Inferior parietal cortex (tissue), 1 donor: ENCODE results near the gene TRIM29.

Experiments used
- DNase-seq: peaks from one replicate; pipeline ENCODE4 v3.0.0-alpha.2; 2016; ENCODE audit errors: extremely low spot score

The TRIM29 gene

DNA sequence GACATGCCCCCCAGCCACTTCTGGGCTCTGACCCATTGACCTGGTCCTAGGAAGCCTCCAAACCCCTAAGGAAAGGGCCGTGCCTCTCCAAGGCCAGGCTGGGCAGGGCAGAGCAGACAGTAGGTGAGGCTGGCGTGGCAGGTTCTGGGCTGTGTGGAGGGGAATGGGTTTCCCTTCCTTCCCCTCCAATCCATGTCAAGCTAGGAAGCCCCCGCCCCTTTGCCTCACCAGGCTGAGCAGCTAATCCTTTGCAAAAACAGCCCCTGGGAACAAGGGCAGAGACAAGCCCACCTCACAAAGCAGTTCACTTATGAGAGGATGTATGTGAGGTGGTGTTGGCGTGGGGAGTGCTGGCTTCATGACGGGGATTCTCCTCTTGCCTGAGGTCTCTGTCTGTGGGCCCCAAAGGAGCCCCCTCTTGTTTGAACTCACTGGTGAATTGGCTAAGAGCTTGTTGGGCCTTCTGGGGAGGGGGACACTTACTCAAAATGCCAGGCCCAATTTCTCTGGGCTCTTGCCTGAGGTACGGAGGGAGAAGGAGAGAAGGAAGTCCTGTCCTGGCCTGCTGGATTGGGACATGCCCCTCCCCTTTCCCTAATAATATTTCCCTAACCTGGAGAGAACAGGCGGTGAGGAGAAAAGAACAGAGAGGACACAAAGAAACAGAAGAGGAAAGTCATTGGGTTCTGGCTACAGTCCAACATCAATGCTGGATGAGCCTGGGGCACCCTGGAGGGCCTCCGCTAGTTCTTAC is 1.6 kb upstream of the TRIM29 start:
- no peak for DNase-seq

DNA sequence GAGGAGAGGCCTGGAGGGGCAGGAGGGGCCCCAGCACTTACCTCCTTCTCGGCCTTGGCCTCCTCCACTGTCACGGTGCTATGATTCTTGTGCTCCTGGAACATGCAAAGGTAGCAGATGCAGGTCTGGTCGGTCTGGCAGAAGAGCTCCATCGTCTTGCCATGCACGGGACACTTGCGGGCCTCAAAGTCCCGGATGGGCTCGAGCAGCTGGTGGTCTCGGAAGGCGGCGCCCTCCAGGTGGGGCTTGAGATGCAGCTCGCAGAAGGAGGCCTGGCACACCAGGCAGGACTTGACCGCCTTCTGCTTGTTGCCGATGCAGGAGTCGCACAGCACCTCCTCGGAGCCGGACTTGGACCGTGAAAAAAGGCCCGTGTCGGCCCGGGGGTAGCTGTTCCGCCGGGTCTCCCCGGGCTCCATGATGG is 714 bp downstream of the TRIM29 start:
- DNase-seq, result no peak

DNA sequence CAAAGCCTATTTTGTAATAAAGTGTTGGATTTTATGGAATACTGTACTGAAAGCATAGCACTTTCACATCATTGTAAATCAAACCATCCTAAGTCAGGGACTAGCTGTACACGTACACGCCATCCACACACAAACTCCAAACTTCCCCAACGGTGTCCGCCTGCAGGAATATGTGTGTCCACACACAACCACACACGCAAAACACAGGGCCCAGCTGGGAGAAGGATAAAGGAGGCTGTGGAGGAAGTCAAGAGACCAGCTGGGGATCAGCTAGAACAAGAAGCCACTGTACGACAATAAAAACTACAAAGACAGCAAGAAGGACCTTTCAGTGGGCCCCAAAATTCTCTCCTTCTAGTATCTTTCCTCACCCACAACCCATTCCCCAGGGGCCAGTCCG is 1.6 kb downstream of the TRIM29 start:
- DNase-seq, result no peak

DNA sequence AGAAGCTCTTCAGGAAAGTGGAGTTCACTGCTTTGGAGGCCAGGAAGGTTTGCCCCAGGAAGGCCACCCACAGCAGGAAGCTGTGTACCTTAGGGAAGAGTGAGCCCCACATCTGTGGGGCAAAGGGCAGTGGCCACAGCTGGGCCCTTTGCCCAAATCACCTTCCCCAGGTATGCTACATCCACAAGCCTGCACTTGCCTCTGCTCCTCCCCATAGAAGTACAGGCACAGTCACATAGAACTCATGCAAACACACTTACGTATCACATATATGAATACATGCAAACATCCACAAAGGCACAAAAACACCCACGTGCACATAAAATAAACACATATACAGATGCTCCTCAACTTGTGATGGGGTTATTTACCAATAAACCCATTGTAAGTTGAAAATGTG is 2.1 kb downstream of the TRIM29 start:
- no peak for DNase-seq

DNA sequence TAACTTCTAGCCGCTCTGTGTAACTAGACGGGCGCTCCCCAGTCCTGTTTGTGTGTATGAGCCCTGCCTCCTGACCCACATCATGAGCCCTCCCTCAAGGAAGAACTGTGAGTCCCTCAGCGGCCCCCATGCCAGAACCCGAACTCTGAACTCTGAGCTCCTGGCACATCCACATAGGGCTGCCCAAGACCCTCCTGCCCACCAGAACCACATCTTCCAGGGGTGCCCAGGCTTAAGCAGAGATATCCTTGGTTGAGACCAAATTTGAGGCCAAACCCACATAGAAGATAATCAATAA is 3.0 kb downstream of the TRIM29 start:
- no peak for DNase-seq

DNA sequence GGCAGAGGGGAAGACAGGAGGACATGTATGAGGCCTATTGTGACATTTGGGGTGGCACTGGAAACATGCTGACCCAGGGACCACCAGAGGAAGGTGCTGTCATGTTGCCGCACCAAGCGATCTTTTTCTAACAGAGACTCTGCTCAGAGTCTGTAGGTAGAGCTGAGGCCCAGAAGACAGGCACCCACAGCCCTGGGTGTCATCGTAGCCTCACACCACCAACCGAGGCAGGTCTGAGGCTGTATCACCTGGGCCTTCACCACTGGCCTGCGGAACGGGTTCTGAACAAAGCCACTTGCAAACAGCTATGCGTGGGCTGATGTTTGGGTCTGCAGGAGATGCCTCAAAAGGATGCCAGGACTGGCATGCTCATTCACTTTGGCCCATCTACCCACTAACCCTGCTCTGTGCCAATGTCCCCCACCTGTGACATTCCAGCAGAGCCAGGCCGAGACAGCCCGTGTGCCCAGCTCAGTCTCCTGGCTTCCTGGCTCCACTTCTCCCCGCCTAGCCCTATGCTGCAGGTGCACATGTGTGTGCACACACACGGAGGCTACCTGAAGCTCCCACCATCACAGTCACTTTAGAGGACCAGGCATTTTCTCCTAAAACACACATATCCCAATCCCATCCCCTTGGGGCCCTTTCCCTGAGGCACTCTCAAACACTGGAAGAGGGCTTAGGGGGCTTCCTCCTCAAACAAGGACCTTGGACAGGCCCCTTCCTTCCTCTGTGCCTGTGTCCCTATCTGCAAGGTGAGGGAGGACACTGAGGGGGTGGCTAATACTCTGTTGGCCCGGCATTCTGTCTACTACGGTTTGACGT is 3.6 kb downstream of the TRIM29 start:
- DNase-seq, result no peak

DNA sequence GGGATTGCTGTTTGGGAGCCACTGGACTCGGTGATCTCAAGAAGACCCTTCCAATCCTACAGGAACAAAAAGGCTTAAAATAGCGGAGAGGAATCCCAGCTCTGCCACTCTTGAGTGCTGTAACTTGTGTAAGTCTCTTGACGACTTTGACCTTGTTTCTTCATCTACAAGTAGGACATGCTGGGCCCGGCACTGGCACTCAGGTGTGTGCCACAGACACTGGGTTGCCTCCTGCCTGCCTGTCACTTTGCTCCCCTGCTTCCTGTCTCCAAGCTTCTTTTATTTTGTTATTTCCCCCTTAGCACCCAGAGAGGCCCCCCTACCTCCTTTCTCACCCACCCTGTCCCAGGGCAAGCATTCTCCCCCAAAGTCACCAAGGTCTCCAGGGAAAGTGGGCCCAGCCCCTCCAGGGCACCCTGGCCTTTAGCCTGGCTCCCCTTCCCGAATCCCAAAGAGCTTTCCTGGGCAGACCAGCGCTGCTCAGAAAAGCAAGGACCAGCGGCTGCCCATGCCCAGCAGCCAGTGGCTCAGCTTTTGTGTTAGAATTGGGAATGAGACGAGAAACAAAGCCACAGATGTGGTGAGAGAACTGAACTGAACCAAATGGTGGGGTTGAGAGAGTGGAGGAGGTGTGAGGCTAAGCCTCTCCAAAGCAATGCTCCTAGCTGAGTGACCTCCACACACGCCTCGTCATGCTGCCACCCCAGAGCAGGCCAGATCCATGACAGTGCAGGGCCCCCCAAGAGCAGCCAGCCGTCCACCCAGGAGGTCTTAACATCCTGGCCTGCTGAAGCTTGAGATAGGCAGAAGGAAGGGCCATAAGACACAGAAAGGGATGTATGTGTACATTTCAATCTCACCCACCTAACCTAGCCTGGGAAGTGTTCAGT is 4.5 kb downstream of the TRIM29 start:
- DNase-seq, result no peak

DNA sequence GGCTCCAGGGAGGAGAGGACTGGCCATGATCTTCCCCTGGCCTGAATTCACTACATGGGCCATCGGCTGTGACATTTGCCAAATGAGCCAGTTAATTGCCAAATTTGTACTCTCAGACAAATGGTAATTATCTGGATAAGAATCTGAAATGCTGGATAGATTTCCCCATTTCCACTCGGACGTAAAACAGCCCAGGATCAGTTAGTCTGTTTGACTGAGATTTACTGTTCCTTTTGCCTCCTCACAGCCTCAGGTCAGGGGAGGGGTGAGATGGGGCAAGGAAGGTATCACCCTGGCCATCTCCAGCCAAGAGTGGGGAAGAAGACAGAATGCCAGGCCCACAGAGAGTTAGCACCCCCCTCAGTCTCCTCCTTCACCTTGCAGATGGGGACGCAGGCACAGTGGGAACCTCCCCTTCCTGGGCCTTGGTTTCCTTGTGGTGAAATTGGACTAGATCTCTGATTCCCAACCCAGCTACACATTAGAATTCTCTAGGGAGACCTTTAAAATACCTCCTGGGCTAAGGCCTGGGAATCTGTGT is 5.2 kb downstream of the TRIM29 start:
- DNase-seq, result no peak

DNA sequence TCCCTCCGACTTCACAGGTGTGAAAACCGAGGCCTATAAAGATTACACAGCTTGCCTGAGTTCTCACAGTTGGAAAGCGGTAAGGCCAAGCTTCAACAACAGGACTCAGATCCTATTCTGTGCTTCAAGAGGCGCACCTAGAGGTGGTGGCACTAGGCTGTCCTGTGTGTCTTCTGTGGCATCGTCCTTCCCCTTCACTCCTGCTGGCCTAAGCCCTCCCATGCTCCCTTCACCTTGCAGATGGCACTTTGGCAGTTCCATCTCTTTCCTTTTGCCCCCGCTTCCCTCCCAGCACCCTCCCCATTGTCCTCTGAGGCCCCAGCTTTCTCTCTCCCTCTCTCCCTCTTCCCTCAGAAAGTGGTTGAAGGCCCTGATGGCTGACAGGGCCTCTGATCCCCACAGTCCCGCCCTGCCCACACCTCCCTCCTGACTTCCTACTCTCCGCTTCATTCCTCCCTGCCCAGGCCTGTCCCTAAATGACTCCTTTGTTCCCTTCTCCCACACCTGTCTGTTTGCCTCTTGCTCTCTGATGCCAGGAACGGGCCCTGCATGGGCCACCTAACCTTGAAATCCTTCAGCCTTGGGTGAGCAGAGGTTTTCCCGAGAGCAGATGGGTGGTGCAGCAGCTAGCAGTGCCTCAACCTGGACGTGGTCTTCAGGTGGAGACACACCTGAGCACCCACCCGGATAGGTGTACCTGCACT is 5.8 kb downstream of the TRIM29 start:
- no peak for DNase-seq

DNA sequence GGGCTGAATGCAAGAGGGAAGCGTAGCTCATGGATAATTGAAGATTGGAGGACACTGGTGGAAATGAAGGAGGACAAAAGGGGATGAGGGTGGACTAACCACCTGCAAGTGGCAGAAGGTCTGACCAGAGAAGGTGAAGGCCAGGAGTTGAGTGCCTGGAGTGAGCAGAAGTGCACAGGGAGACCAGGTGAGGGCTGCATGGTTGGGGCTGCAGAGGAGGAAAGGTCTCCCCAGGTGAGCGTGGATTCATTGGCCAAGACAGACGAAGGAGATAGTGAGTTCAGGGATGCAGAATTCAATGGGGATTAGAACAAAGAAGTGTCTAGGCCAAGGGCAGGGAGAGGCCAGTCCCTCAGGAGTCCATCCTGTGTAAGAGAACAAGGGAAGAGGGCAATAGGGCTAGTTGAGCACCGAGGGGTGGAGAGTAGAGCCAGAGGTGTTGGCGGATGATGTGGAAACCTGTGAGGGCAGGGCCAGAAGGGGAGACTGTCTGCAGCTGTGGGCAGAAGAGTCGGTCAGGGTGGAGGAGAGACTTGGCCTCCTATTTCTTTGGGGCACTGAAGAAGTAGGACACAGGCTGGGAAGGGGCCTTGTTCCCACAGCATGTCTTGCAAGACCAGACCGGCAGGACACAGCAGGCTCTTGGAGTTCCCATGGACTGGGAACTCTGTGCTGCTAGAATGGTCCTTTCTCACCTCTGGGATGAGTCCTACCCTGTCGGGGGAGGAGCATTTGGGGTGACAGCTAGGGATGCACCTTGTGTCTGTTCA is 6.7 kb downstream of the TRIM29 start:
- no peak for DNase-seq

DNA sequence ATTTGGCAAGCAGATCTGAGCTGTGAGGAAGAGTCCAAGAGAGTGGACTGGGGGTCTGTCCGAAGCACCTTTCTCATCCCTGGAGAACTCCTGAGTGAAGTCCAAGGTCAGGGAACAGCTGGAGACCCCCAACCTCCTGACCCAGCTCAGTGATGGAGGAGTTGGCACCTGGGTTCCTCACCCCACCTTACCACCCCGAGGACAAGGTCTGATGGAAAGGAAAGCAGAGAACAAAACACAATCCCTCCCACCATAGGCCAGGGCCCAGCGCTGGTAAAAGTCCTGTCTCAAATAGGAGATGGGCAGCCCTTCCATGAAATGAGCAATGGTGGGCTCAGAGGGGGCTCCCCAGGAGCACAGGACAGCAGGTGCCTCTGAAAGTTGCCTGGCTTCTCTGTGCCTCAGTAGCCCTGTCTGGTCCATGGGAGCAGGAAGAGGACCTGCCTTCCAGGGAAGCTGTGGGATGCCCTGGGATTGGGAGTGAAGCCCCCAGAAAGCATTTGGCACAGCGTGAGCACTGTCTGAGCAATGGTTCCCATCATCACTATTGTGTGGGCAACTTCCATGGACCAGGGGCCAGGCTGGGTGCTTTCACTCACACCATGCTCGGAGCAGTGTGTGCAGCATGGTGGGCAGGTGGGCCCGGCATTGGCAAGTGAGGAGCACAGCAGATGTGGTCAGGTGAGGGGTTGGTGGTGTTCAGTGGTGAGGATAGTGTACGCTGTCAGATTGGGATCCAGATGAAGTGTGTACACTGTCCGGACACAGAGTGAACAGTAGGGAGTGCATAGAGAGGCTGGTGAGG is 7.5 kb downstream of the TRIM29 start:
- DNase-seq, result no peak

DNA sequence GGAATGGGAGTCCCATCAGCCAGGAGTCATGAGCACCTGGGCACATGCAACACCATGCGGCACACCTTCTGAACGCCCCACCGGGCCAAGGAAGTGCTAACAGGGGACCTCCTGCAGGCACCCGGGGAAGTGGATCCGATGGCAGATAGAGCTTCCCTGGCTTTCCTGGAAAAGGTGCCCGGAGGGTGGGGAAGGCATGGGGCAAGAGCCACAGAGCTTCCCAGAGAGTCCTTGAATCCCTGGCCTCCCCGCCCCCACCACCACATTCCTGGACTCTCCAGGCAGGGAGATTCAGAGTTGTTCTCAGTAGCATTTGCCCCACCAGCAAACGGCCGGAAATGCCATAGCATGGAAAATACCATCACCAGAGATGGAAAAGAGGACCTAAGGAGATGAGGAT is 8.3 kb downstream of the TRIM29 start:
- DNase-seq, result no peak

DNA sequence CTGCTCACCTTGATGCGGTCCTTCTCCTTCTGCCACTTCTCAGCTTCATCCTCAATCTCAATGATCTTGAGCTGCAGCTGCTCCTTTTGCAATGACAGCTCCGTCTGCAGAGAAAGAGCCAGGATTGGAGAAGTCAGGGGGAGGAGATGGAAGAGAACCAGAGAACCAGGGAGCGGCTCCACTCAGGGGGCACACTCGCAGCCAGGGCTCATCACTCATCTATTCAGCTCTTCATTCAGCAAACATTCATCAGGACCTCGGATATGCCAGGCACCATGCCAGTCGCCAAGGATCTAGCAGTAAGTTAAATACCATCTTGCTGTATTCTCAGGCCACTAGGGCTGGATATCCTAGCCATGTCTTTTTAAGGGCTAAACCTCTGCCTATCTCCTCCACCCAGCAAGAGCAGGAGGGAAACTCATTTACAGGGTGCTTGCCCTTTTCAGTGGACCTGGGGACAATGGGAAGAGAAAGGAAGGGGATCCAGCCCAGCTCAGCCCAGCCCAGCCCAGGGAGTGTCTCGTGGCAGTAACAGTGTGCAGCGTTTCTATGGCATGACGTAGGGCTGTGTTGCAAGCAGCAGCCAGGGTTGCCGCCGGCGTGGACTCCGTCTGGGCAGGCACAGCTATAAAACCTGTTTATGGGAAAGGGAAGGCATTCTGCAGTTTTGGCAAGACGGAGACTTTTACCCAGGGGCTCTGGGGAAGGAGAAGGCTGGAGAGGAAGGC is 9.4 kb downstream of the TRIM29 start:
- DNase-seq, result no peak

DNA sequence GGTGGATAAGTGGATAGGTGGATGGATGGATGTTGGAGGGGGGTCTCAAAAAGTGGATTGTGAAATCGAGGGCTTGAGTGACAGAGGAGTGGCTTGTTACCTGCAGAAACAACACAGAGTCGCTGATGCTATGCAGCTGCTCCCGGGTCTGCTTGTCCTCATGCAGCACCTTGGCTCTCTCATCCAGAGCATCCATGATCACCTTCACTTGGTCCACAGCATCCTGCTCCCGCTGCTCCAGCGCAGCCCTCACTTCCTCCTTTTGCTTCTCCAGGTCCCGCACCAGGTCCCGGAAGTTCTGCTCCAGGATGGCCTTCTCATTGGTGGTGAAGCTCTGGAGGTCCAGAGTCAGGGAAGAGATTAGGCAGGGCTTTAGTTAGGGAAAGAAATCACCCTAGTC is 10.7 kb downstream of the TRIM29 start:
- DNase-seq, result no peak

DNA sequence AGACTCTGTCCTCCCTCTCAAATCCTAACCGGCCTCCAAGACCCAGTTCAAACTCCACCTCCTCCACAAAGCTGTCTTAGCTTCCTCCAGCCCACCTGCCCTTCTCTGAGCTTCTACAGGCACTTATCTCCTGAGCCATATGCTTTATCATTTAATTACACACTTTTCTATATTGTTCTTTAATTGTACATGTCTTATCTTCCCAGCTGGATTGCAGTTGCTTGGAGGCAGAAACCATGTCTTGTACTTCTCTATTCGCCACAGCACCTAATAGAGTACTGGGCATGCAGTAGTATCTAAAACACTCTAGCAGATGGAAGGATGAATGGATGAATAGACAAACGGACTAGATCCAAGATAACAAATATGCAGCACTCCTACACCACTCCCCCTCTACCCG is 11.3 kb downstream of the TRIM29 start:
- DNase-seq, result no peak

DNA sequence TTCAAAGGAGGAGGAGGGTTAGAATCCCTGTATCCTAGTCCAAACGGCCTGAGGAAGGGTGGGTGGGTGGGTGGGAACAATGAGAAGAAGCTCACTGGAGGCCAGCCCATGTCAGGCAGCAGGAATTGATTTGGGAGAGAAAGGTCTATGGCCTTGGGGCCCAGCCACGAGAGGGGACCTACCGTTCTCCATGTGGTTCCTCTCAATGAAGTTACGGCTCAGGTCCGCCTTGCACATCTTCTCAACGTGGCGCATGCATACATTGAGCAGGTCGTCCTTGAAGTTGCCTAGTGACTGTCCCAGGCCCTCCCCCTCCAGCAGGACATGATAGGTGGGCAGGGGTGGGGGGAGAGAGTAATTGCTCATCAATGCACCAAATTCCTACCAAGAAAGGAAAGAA is 12.4 kb downstream of the TRIM29 start:
- DNase-seq, result no peak

DNA sequence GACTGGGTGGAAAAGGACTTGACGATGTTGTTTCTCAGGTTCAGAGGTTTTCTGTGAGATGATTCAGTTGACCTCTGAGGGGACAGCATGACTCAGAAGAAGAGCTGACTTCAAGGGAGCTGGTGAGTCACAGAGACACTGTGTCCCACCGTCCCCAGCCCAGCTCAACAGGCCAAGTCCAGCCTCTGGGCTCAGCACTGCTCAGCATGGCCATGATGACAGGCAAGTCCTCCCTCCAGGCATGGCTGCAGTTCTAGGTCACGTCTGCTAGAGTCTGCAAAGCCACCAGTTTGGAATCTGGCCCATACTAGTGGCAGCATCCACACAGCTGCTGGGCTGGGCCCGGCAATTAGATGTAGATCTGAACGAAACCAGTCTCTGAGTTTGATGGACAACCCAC is 12.9 kb downstream of the TRIM29 start:
- no peak for DNase-seq

DNA sequence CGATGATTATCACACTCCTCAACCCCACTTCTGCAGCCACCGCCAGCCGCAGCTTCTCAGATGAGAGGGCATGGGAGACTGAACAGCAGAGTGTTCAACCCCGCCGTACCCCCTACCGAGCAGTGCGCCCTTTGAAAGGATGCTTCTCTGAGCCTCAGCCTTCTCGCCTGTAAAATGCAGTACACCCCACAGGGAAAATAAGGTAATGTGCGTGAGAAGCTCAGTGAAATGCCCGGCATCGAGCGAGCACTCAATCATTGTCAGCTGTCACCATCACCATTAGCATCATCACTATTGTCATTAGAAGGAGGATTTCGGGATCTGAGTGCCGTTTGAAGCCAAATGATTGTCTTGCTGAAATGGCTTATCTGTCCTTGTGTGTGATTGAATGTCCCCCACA is 13.6 kb downstream of the TRIM29 start:
- no peak for DNase-seq

DNA sequence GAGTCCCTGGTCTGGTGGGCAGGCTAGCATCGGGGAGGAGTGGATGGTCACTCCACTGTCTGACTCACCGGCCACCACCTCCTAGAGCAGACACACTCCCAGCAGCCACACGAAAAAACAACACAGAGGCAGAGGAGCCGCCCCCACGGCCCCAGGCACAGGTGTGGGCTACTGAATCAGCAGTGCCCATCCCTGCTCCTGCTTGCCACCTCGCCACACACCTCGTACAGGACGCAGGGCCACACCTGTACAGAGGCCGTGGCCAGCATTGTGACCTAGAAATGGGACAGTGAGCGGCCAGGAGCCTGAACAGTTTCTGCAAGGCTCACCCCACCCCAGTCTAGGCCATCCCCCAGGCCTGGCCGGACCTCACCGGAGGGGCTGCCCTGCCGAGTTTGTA is 14.0 kb downstream of the TRIM29 start:
- no peak for DNase-seq
